NCI-H1092 (cell line): ENCODE results near the gene ZNF181.
"Not testable (repeated sequence)": the region's sequence is repeated elsewhere in the genome, so short reads cannot be mapped to it uniquely, and the experiment has no call there.

Experiments
- DNase-seq: peaks from one replicate; lab custom pipeline; 2025; lab: John Stamatoyannopoulos, UW

Gene ZNF181

GRCh38 chr19:34733746-34734536 is at the start of gene ZNF181:
Gene ZNF181, plus strand, starts transcription at chr19:34734243. Its CDS starts 795 bp downstream, at chr19:34735038.
- peak; percentile 68 for DNase-seq

DNA sequence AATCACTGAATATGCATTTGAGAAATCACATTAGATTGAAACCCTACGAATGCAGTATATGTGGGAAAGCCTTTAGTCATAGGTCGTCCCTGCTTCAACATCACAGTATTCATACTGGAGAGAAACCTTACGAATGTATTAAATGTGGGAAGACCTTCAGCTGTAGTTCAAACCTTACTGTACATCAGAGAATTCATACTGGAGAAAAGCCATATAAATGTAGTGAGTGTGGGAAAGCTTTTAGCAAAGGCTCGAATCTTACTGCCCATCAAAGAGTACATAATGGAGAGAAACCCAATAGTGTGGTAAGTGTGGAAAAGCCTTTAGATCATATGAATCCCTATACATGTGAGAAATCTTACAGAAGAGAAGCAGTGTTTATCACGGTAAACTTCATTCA is 48.8 kb upstream of the ZNF181 start:
- DNase-seq: not testable (repeated sequence)

- no peak for DNase-seq
Observed at GRCh38 chr19:34686455-34686854, 47.6 kb upstream of the ZNF181 start.

- no peak for DNase-seq
Observed at GRCh38 chr19:34687348-34687747, 46.7 kb upstream of the ZNF181 start.

DNA sequence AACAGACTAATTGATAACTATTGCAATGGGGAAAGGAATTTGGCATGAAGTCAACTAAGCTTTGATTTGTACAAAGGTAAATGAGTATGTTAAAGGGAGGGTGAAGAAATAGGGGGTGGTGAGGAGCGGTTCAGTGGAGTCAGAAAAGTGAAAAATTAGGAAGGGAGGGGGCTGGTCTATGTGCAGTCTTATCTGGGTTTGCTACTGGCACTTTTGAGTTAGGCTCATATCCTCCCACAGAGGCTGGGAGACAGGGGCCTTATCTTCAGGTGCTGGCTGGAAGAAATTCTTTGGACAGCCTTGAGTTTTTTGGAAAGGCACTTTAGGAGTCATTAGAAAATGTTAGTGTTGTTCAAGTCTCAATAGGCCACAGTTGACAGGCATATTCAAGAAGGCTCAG is 45.5 kb upstream of the ZNF181 start:
- DNase-seq: no peak

GRCh38 chr19:34690372-34690771 is 43.7 kb upstream of the ZNF181 start:
- DNase-seq: no peak

GRCh38 chr19:34692549-34692948 is 41.5 kb upstream of the ZNF181 start:
- DNase-seq: no peak

DNA sequence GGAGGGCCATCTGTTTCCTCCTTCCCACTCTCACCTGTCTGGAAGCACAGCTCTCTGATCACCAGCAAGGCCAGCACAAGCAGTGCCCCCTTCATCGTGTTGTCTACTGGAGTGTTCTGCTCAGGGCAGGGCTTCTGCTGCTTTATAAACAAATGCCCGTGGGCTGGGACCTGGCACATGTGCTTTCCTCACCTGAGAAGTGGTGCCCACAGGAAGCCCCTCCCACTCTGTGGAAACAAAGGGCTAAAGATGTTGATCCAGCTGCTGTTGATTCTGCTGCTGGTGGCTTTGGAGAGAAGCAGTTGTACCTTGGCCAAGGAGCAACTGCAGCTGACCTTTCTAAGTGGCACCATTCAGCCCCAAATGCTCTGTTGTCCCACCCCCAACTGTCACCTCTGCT is 26.4 kb upstream of the ZNF181 start:
- DNase-seq: no peak

DNA sequence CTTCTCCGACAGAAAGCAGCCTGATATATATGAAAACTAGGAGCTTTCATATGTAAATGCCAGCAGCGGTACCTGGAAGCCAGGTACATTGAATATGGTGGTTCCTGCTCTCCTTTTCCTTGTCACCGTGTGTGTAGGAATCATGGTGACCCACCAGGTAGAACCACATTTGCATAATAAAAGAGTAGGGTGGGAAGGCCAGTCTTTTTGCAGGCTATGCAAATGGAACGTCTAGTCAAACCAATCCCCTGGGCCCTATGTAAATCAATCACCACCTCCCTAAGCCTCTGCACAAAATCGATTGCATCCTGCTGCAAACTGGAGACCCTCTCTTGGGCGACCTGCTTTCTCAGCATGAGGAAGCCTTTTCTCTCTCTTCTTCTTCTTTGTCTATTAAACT is 22.2 kb upstream of the ZNF181 start:
- DNase-seq: no peak

- DNase-seq: peak; percentile 60
Observed at GRCh38 chr19:34712395-34713261, 21.4 kb upstream of the ZNF181 start.

DNA sequence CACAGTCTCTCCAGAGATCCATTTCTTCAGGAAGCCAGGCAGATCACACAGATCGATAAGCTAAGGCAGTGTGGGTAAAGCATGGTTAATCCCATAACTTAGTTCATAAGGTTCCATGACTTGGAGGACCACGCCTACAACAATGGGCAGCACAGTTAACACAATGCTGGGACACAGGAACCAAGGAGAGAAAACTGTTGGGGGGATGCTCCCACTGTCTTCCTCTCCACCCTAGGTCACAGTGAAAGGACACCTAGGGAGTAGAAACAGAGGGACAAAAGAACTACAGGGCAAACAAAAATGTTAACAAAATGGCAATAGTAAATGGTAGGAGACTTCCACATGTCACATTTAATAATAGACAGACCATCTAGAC is 20.8 kb upstream of the ZNF181 start:
- no peak for DNase-seq

GRCh38 chr19:34715357-34715756 is 18.7 kb upstream of the ZNF181 start:
- DNase-seq: no peak

GRCh38 chr19:34722353-34722752 is 11.7 kb upstream of the ZNF181 start:
- DNase-seq: no peak

DNA sequence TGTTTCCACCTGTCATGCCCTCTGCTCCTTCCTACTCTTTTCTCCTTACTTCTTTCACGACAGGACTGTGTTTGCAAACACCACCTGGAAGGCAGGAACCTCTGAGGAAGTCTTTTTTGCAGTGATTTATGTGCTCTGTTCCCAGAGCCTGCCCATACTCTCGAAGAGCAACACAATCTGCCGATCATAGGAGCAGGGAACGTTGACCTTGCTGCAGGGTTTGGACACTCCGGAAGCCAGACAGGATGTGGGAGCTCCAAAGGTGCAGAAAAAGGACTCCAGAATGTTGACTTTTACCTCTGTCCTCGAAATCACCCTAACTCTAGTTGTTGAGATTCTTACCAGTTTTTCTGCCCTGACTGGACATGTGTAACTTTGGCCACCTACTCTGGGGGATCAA is 8.6 kb upstream of the ZNF181 start:
- DNase-seq: no peak

- no peak for DNase-seq
Observed at GRCh38 chr19:34731019-34731829, 2.8 kb upstream of the ZNF181 start.

GRCh38 chr19:34731964-34732363 is 2.1 kb upstream of the ZNF181 start:
- DNase-seq: no peak

GRCh38 chr19:34732612-34733211 is 1.3 kb upstream of the ZNF181 start:
- no peak for DNase-seq

- DNase-seq: peak; percentile 40
Observed at GRCh38 chr19:34733266-34733745, 737 bp upstream of the ZNF181 start.

- DNase-seq: peak; percentile 48
Observed at GRCh38 chr19:34734537-34735103, 577 bp downstream of the ZNF181 start.

- no peak for DNase-seq
Observed at GRCh38 chr19:34744896-34745690, 11.1 kb downstream of the ZNF181 start.

DNA sequence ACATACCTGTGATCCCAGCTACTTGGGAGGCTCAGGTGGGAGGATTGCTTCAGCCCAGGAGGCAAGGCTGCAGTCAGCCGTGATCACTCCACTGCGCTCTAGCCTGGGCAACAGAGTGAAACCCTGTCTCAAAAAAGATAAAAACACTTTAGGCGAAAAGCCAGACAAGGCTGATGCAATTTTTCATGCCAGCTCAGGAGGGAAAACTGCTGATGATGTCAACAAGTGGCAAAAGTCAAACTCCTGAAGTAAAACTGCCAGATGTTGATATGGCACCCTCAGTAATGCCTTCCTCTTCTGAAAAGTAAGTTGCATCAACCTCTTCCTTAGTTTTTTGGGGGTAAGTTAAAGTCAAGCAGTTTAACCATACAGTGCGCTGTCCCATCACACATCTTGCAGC is 23.4 kb downstream of the ZNF181 start:
- no peak for DNase-seq
